GM18517 (cell line): ENCODE results near the gene SAFB2.

Source experiments
- ATAC-seq: cut with Tn5 transposase; IDR thresholded peaks from one replicate; pipeline ENCODE4 v1.9.1; 2021; ENCODE audit warnings: mild to moderate bottlenecking, moderate library complexity; ENCODE audit not compliant: unreplicated experiment

Gene SAFB2

GRCh38 chr19:5553892-5554291 is 68.7 kb downstream of the SAFB2 start:
- no peak for ATAC-seq

- no peak for ATAC-seq
These were observed 74.7 kb downstream of the SAFB2 start for GRCh38 chr19:5547881-5548280.

- ATAC-seq, result no peak
These were observed 76.6 kb downstream of the SAFB2 start for GRCh38 chr19:5545984-5546383.

- ATAC-seq, result no peak
These were observed 77.5 kb downstream of the SAFB2 start for GRCh38 chr19:5545051-5545450.

- ATAC-seq, result no peak
These were observed 79.9 kb downstream of the SAFB2 start for GRCh38 chr19:5542665-5543064.

GRCh38 chr19:5541456-5541855 is 81.1 kb downstream of the SAFB2 start:
- ATAC-seq, result no peak

- no peak for ATAC-seq
These were observed 82.4 kb downstream of the SAFB2 start for GRCh38 chr19:5540208-5540607.

GRCh38 chr19:5537870-5538269 is 84.7 kb downstream of the SAFB2 start:
- ATAC-seq, result no peak
